PC-9 (cell line): ENCODE measurements around the gene ANKDD1B.

Experiments
- EZH2 ChIP-seq: fragments of 200-600 bp; sonication (generic); IDR thresholded peaks from 2 replicates; pipeline ENCODE4 v1.8.0; 2017; ENCODE audit warnings: antibody characterized with exemption, low read depth
- TF ChIP-seq, protein P1 (sequence below): fragments of 200-600 bp; sonication (generic); conservative IDR thresholded peaks from 2 replicates; pipeline ENCODE4 v1.6.1; 2017; ENCODE audit warnings: mixed run types, antibody characterized with exemption, mild to moderate bottlenecking, moderate library complexity

DNA sequence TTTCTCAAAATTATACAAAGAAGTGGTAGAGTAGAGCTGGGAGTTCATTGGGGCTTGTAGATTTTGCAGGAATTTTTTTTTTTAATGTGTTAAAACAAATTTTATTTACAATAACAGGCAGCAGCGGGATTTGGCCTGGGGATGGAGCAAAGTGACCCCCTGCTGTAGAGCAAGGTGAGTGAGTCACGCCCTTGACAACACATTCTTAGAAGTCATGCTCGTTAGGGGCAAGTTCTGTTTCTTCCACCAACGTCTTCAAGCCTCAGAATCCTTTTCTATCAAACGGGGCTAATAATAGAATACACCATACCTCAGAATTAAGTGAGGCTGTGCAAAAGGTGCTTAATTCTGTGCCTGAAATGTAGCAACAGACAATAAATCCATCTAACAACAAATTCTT is 1.1 kb upstream of the ANKDD1B start:
- TF ChIP-seq, protein P1, sequence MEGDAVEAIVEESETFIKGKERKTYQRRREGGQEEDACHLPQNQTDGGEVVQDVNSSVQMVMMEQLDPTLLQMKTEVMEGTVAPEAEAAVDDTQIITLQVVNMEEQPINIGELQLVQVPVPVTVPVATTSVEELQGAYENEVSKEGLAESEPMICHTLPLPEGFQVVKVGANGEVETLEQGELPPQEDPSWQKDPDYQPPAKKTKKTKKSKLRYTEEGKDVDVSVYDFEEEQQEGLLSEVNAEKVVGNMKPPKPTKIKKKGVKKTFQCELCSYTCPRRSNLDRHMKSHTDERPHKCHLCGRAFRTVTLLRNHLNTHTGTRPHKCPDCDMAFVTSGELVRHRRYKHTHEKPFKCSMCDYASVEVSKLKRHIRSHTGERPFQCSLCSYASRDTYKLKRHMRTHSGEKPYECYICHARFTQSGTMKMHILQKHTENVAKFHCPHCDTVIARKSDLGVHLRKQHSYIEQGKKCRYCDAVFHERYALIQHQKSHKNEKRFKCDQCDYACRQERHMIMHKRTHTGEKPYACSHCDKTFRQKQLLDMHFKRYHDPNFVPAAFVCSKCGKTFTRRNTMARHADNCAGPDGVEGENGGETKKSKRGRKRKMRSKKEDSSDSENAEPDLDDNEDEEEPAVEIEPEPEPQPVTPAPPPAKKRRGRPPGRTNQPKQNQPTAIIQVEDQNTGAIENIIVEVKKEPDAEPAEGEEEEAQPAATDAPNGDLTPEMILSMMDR, result no peak
- no peak for TF ChIP-seq EZH2
